Skeletal muscle satellite cell (primary cell): ENCODE data around the gene GPR62. TPM values are rescaled to one million over a fixed set of nuclear protein-coding genes. Genes with fewer than 3 reads are reported as not detected.

ENCODE experiments used
- H3K27me3 ChIP-seq: 2 replicates; pipeline ENCODE4 v1.7.0; 2013; ENCODE audit warnings: low read length; ENCODE audit not compliant: control insufficient read depth, insufficient read depth
- H3K36me3 ChIP-seq: 2 replicates; pipeline ENCODE4 v1.7.0; 2013; ENCODE audit warnings: mild to moderate bottlenecking, control low read depth, low read length; ENCODE audit not compliant: insufficient read depth
- H3K4me1 ChIP-seq: 2 replicates; pipeline ENCODE4 v1.7.0; 2013; ENCODE audit warnings: low read length; ENCODE audit not compliant: control insufficient read depth, insufficient read depth
- H3K4me2 ChIP-seq: 2 replicates; pipeline ENCODE4 v1.7.0; 2013; ENCODE audit warnings: mild to moderate bottlenecking, low read length
- H3K4me3 ChIP-seq: 2 replicates; pipeline ENCODE4 v1.7.0; 2013; ENCODE audit warnings: low read length
- H3K9ac ChIP-seq: 2 replicates; pipeline ENCODE4 v1.7.0; 2013; ENCODE audit warnings: mild to moderate bottlenecking, low read depth, low read length, moderate library complexity
- H3K9me3 ChIP-seq: replicated peaks from 2 replicates; pipeline ENCODE4 v1.7.0; 2013; ENCODE audit warnings: mild to moderate bottlenecking, control low read depth, low read length
- small RNA-seq: library from RNA; depleted of rRNA; stranded (forward); fragments of <200 nt; gene quantifications from one replicate; pipeline ENCODE3, GENCODE V24; 2012

GPR62 gene

GRCh38 chr3:52005571-52005986 is 50.4 kb downstream of the GPR62 start:
- Histone ChIP-seq H3K4me2 (peak overlapping the region; percentile 68), H3K9ac (peak overlapping the region; percentile 46), H3K27me3 (no peaks in the 10 kb centered on the region), H3K4me3 (peak overlapping the region; percentile 33), H3K4me1 (peaks cover 13% of the 10 kb centered on the region), H3K9me3 (no peaks in the 10 kb centered on the region), H3K36me3 (no peaks in the 10 kb centered on the region)

- no peak overlapping the region for H3K9ac ChIP-seq
These were observed 51.0 kb downstream of the GPR62 start for GRCh38 chr3:52006017-52006819.

GRCh38 chr3:52006820-52007133 is 51.6 kb downstream of the GPR62 start:
- H3K4me3 ChIP-seq, result no peak overlapping the region
- no peaks in the 10 kb centered on the region for H3K9me3 ChIP-seq
- H3K4me2 ChIP-seq, result no peak overlapping the region
- no peak overlapping the region for H3K9ac ChIP-seq
- no peaks in the 10 kb centered on the region for H3K27me3 ChIP-seq
- H3K4me1 ChIP-seq, result peaks cover 13% of the 10 kb centered on the region
- H3K36me3 ChIP-seq, result no peaks in the 10 kb centered on the region

More at GRCh38 chr3:52006017-52006819, 51.0 kb downstream of the GPR62 start:
- peak overlapping the region; percentile 33 for H3K4me3 ChIP-seq
- no peaks in the 10 kb centered on the region for H3K36me3 ChIP-seq
- peaks cover 13% of the 10 kb centered on the region for H3K4me1 ChIP-seq
- peak overlapping the region; percentile 68 for H3K4me2 ChIP-seq
- H3K27me3 ChIP-seq, result no peaks in the 10 kb centered on the region
- no peaks in the 10 kb centered on the region for H3K9me3 ChIP-seq

Small RNAs within 50 kb of the gene (small RNA-seq; reads per million reads assigned to genes)
- gene AC115284.1, result not detected
